ENCODE measurements around the gene SND1. TPM values are rescaled to one million over a fixed set of nuclear protein-coding genes. Genes with fewer than 3 reads are reported as not detected.

Gene SND1
- total and polyA plus RNA-seq, 2 donors (not counting 1 experiment from before 2014, with no cell fraction given) = 44.4 to 165 TPM

GRCh38 chr7:127870231-127870907 lies 218.4 kb downstream of the SND1 start:
- no peak overlapping the region for H2AFZ ChIP-seq (ENCODE audit: insufficient read depth, low read depth, low read length, poor library complexity, severe bottlenecking)
- intact Hi-C loops (cut with micrococcal nuclease) = no loop called here
- Mint-ChIP-seq H3K9me3 (ENCODE audit: insufficient read depth) (peaks cover 4% of the 10 kb centered on the region), H3K27me3 (no peaks in the 10 kb centered on the region), H3K4me1 (peaks cover 27% of the 10 kb centered on the region), H3K27ac (no peak overlapping the region), H3K4me3 (no peak overlapping the region)
- WGBS (ENCODE audit: insufficient coverage) = 60% methylated on average over 1 of the region's 6 CpGs
- no peak overlapping the region for H3K4me3 ChIP-seq (ENCODE audit: control extremely low read depth in 1 of 5, extremely low read depth in 1 of 5, insufficient read depth in 1 of 5, low read depth in 2 of 5, low read length in 4 of 5)
- no peak overlapping the region for H3K27ac ChIP-seq (ENCODE audit: low read length in 2 of 2)
- H3K4me1 ChIP-seq (ENCODE audit: control insufficient read depth in 2 of 2, insufficient read depth in 2 of 2, low read length in 2 of 2) = peaks cover 0 to 9% of the 10 kb centered on the region in 2 donors
- peaks cover 2 to 3% of the 10 kb centered on the region in 2 experiments for H3K36me3 ChIP-seq (replicated peaks in 1 of 2; ENCODE audit: control extremely low read depth in 1 of 2, control insufficient read depth in 1 of 2, extremely low read depth in 1 of 2, insufficient read depth in 2 of 2, low read length in 1 of 2)
- ATAC-seq (ENCODE audit: low read depth) (no peak), DNase-seq (peak; percentile 30)
- no peaks in the 10 kb centered on the region for H4K20me1 ChIP-seq (ENCODE audit: control insufficient read depth, insufficient read depth, low read length, poor library complexity, severe bottlenecking)
- no peaks in the 10 kb centered on the region for H3K27me3 ChIP-seq (replicated peaks in 1 of 4; ENCODE audit: control extremely low read depth in 1 of 4, control insufficient read depth in 3 of 4, insufficient read depth in 4 of 4, low read length in 3 of 4)
- POLR2A ChIA-PET = no interaction called here
- no peak overlapping the region for H3K9ac ChIP-seq (ENCODE audit: low read length)
- peaks cover 10% of the 10 kb centered on the region for H3K79me2 ChIP-seq (ENCODE audit: control insufficient read depth, insufficient read depth, low read length)
- no peak overlapping the region for H3K4me2 ChIP-seq (replicated peaks; ENCODE audit: low read depth, low read length, poor library complexity, severe bottlenecking)
- CTCF ChIA-PET = interaction anchor here (1.2 kb wide), 1 partner anchor 162 kb away, joined by 3 read pairs; no protein-coding TSS in a partner anchor
- H3K9me3 ChIP-seq (ENCODE audit: control extremely low read depth in 1 of 3, control insufficient read depth in 2 of 3, insufficient read depth in 1 of 3, low read length in 2 of 3) = no peaks in the 10 kb centered on the region
- TF ChIP-seq EZH2 (IDR thresholded peaks at IDR 0.05; ENCODE audit: borderline replicate concordance, insufficient read depth, low read depth, low read length, poor library complexity, severe bottlenecking) = no peak
- TF ChIP-seq CTCF (IDR thresholded peaks at IDR 0.05) = no peak

- POLR2A ChIA-PET = no interaction called here
- Mint-ChIP-seq H3K9me3 (ENCODE audit: insufficient read depth) (peaks cover 4% of the 10 kb centered on the region), H3K4me3 (no peak overlapping the region), H3K27me3 (no peaks in the 10 kb centered on the region), H3K4me1 (peaks cover 29% of the 10 kb centered on the region), H3K27ac (no peak overlapping the region)
- Histone ChIP-seq H3K4me3 (ENCODE audit: control extremely low read depth in 1 of 5, extremely low read depth in 1 of 5, insufficient read depth in 1 of 5, low read depth in 2 of 5, low read length in 4 of 5) (no peak overlapping the region), H3K36me3 (replicated peaks in 1 of 2; ENCODE audit: control extremely low read depth in 1 of 2, control insufficient read depth in 1 of 2, extremely low read depth in 1 of 2, insufficient read depth in 2 of 2, low read length in 1 of 2) (peaks cover 2 to 3% of the 10 kb centered on the region in 2 experiments), H3K9me3 (ENCODE audit: control extremely low read depth in 1 of 3, control insufficient read depth in 2 of 3, insufficient read depth in 1 of 3, low read length in 2 of 3) (no peaks in the 10 kb centered on the region), H3K27me3 (replicated peaks in 1 of 4; ENCODE audit: control extremely low read depth in 1 of 4, control insufficient read depth in 3 of 4, insufficient read depth in 4 of 4, low read length in 3 of 4) (no peaks in the 10 kb centered on the region), H3K27ac (ENCODE audit: low read length in 2 of 2) (no peak overlapping the region), H2AFZ (ENCODE audit: insufficient read depth, low read depth, low read length, poor library complexity, severe bottlenecking) (no peak overlapping the region), H4K20me1 (ENCODE audit: control insufficient read depth, insufficient read depth, low read length, poor library complexity, severe bottlenecking) (no peaks in the 10 kb centered on the region), H3K9ac (ENCODE audit: low read length) (no peak overlapping the region), H3K79me2 (ENCODE audit: control insufficient read depth, insufficient read depth, low read length) (peaks cover 10% of the 10 kb centered on the region), H3K4me1 (ENCODE audit: control insufficient read depth in 2 of 2, insufficient read depth in 2 of 2, low read length in 2 of 2) (peaks cover 0 to 9% of the 10 kb centered on the region in 2 donors), H3K4me2 (replicated peaks; ENCODE audit: low read depth, low read length, poor library complexity, severe bottlenecking) (no peak overlapping the region)
- DNase-seq (no peak), ATAC-seq (ENCODE audit: low read depth) (no peak)
- CTCF ChIA-PET = interaction anchor here (0.6 to 1.2 kb wide), 2 partner anchors 48 to 163 kb away, joined by 3 to 4 read pairs; no protein-coding TSS in a partner anchor
- no peak for TF ChIP-seq CTCF (IDR thresholded peaks at IDR 0.05)
- no peak for TF ChIP-seq EZH2 (IDR thresholded peaks at IDR 0.05; ENCODE audit: borderline replicate concordance, insufficient read depth, low read depth, low read length, poor library complexity, severe bottlenecking)
- intact Hi-C loops (cut with micrococcal nuclease) = no loop called here
- no CpG with 5 or more reads among the region's 3 CpGs for WGBS (ENCODE audit: insufficient coverage)
Observed at GRCh38 chr7:127871226-127871625, 219.2 kb downstream of the SND1 start.

All from B cell (primary cell).